ENCODE measurements around the gene PATJ.
"Not testable (repeated sequence)": the region's sequence is repeated elsewhere in the genome, so short reads cannot be mapped to it uniquely, and the experiment has no call there.

PATJ gene

GRCh38 chr1:61872206-61872605 is 129.9 kb downstream of the PATJ start:
- no peak for DNase-seq
- Mint-ChIP-seq H3K36me3 (ENCODE audit: low read depth) (peaks cover 14% of the 10 kb centered on the region), H3K4me3 (no peak overlapping the region), H3K4me1 (no peaks in the 10 kb centered on the region), H3K27me3 (no peaks in the 10 kb centered on the region), H3K27ac (no peak overlapping the region), H3K9me3 (no peaks in the 10 kb centered on the region)
- no peak for ATAC-seq

DNA sequence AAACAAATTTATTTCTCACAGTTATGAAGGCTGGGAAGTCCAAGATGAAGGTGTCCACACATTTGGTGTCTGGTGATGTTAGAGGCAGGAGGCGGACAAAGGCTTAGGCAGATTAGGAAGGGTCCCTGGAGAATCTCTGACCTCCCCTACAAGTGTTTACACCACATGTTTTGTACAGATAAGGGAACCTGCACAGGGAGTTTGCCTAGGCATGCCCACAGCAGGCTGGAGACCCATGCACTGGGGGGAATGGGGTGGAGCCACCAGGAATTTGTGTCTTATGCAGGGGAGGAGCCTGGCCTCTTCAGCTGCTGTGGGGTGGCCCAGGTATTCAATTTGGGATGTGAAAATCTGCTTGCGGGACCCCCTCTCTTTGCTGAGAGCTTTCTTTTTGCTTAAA is 131.3 kb downstream of the PATJ start:
- no peak overlapping the region for H3K27ac Mint-ChIP-seq
- no peaks in the 10 kb centered on the region for H3K4me1 Mint-ChIP-seq
- H3K36me3 Mint-ChIP-seq (ENCODE audit: low read depth), result peaks cover 18% of the 10 kb centered on the region
- ATAC-seq (no peak), DNase-seq (no peak)
- no peak overlapping the region for H3K4me3 Mint-ChIP-seq
- no peaks in the 10 kb centered on the region for H3K27me3 Mint-ChIP-seq
- H3K9me3 Mint-ChIP-seq, result no peaks in the 10 kb centered on the region

DNA sequence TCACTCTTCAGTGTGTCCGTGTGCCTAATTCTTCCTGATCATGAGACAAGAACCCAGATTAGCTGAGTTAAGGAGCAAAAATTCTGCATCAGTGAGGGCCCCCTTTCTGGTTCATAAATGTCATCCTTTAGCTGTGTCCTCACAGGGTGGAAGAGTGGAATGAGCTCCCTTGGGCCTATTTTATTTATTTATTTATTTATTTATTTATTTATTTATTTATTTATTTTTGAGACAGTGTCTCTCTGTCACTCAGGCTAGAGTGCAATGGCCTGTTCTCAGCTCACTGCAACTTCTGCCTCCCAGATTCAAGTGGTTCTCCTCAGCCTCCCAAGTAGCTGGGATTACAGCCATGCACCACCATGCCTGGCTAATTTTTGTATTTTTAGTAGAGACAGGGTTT is 131.7 kb downstream of the PATJ start:
- H3K36me3 Mint-ChIP-seq (ENCODE audit: low read depth), result peaks cover 15% of the 10 kb centered on the region
- H3K4me1 Mint-ChIP-seq, result no peaks in the 10 kb centered on the region
- H3K27me3 Mint-ChIP-seq, result no peaks in the 10 kb centered on the region
- DNase-seq (no peak), ATAC-seq (no peak)
- H3K27ac Mint-ChIP-seq, result no peak overlapping the region
- no peaks in the 10 kb centered on the region for H3K9me3 Mint-ChIP-seq
- H3K4me3 Mint-ChIP-seq, result no peak overlapping the region

DNA sequence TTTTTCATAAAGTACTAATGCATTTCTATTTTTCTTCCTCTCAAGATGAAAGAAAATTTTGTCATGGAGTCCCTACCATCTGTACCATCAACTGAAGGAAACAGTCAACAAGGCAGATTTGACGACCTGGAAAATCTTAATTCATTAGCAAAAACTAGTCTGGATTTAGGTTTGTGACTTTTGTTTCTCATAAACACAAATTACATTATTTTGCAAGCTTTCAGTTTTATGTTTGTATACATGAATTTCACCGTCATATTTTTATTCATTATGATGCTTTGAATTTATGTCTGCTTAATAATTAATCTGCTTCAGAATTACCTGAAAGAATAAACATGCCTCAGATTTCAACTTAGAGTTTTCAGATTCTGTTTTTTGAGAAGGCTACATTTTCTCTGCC is 132.9 kb downstream of the PATJ start:
- DNase-seq (no peak), ATAC-seq (no peak)
- no peak overlapping the region for H3K4me3 Mint-ChIP-seq
- no peaks in the 10 kb centered on the region for H3K27me3 Mint-ChIP-seq
- H3K9me3 Mint-ChIP-seq, result no peaks in the 10 kb centered on the region
- H3K4me1 Mint-ChIP-seq, result no peaks in the 10 kb centered on the region
- H3K27ac Mint-ChIP-seq, result no peak overlapping the region
- peaks cover 13% of the 10 kb centered on the region for H3K36me3 Mint-ChIP-seq (ENCODE audit: low read depth)

GRCh38 chr1:61879887-61880474 is 137.7 kb downstream of the PATJ start:
- H3K4me3 Mint-ChIP-seq, H3K9me3 Mint-ChIP-seq, H3K27ac Mint-ChIP-seq, DNase-seq, ATAC-seq, H3K27me3 Mint-ChIP-seq, H3K4me1 Mint-ChIP-seq: not testable (repeated sequence)
- peaks cover 25% of the 10 kb centered on the region for H3K36me3 Mint-ChIP-seq (ENCODE audit: low read depth)

DNA sequence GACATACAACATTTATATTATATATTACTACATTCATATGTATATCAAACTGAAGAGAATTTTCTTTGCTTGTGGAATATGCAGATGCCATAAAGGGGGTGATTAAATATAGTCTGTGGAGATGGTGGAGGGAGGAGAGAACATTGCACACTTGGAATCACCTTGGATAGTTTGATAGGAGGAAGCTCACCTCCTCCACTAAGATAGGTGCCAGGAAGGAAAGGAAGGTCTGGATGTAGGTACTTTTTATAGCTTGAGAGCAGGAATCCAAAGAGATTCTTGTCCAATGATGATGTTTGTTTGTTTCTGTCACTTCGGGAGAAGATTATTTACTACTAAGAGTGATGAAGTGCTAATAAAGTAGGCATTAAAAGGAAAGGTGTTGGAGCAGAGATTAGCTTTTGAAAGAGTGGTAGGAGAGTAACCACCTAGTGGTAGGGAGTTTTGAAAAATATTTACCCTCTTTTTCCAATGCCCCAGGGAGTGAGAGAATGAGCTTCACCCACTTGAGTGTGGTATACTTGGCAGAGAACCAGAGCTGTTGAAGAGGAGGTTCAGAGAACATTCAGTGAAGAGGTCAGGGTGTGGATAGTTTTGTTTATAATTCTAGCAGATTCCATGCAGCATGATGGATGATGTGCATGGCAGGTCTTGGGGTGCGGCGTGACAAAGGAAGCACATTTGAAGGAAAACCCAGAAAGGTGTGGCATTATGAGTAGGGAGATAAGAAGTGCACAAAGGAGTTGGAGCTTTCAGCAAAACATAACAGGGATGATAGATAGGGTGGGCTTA is 145.0 kb downstream of the PATJ start:
- no peaks in the 10 kb centered on the region for H3K4me1 Mint-ChIP-seq
- H3K27ac Mint-ChIP-seq, result no peak overlapping the region
- H3K9me3 Mint-ChIP-seq, result peaks cover 6% of the 10 kb centered on the region
- ATAC-seq (no peak), DNase-seq (no peak)
- peaks cover 22% of the 10 kb centered on the region for H3K36me3 Mint-ChIP-seq (ENCODE audit: low read depth)
- no peaks in the 10 kb centered on the region for H3K27me3 Mint-ChIP-seq
- H3K4me3 Mint-ChIP-seq, result no peak overlapping the region

DNA sequence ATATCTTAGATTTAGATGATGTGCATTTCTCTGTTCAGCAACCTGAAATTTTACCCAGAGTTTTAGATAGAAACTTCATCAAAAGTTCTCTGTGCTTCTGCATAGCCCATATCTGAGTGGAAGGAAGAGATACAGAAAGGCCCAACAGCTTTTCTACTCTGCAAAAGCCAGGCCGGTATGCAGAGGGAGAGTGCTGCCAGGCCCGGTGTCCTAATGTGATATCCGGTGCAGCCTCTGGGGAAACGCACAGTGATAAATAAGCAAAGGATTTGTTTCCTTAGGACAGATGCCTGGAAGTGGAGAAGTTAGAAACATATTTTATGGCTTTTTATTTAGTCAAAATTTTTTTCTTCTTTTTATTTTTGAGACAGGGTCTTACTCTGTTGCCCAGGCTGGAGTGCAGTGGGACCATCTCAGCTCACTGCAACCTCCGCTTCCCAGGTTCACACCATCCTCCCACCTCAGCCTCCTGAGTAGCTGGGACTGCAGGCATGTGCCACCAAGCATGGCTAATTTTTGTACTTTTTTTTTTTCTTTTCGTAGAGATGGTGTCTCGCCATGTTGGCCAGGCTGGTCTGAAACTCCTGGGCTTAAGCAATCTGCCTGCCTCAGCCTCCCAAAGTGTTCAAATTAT is 145.8 kb downstream of the PATJ start:
- Mint-ChIP-seq H3K4me3 (no peak overlapping the region), H3K4me1 (no peaks in the 10 kb centered on the region), H3K27ac (no peak overlapping the region), H3K9me3 (peaks cover 6% of the 10 kb centered on the region), H3K36me3 (ENCODE audit: low read depth) (peaks cover 16% of the 10 kb centered on the region), H3K27me3 (no peaks in the 10 kb centered on the region)
- ATAC-seq (no peak), DNase-seq (no peak)

DNA sequence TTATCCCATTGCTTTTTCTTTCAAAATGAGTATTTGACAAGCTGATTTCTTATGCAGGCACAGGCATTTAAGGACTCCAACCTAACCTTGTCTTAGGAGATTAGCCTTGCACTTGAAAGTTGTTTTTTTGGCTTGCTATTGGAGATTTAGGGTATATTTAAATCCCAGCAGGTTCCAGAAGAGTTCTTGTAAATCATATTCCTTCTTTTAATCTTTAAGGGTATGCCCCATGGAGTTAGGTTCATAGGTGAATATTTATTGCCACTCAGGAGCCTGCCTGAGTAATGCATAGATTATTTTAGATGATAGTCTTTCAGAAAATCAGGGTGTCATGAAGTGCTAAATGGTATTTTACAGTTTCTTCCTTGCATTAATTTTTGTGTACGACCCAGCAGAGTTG is 146.5 kb downstream of the PATJ start:
- Mint-ChIP-seq H3K36me3 (ENCODE audit: low read depth) (peaks cover 16% of the 10 kb centered on the region), H3K4me1 (no peaks in the 10 kb centered on the region), H3K27me3 (no peaks in the 10 kb centered on the region), H3K4me3 (no peak overlapping the region), H3K9me3 (peaks cover 6% of the 10 kb centered on the region), H3K27ac (no peak overlapping the region)
- ATAC-seq, result no peak
- DNase-seq, result no peak

- not testable (repeated sequence) for H3K27me3 Mint-ChIP-seq; H3K36me3 Mint-ChIP-seq (ENCODE audit: low read depth)
These were observed 148.2 kb downstream of the PATJ start for GRCh38 chr1:61890435-61890834.

GRCh38 chr1:61892977-61893376 is 150.7 kb downstream of the PATJ start:
- Mint-ChIP-seq H3K27ac (no peak overlapping the region), H3K9me3 (no peaks in the 10 kb centered on the region), H3K36me3 (ENCODE audit: low read depth) (peaks cover 5% of the 10 kb centered on the region), H3K4me3 (no peak overlapping the region), H3K27me3 (no peaks in the 10 kb centered on the region), H3K4me1 (no peaks in the 10 kb centered on the region)
- DNase-seq (no peak), ATAC-seq (no peak)

More at GRCh38 chr1:61890435-61890834, 148.2 kb downstream of the PATJ start:
- not testable (repeated sequence) for ATAC-seq, DNase-seq, H3K4me3 Mint-ChIP-seq, H3K27ac Mint-ChIP-seq, H3K9me3 Mint-ChIP-seq, H3K4me1 Mint-ChIP-seq

DNA sequence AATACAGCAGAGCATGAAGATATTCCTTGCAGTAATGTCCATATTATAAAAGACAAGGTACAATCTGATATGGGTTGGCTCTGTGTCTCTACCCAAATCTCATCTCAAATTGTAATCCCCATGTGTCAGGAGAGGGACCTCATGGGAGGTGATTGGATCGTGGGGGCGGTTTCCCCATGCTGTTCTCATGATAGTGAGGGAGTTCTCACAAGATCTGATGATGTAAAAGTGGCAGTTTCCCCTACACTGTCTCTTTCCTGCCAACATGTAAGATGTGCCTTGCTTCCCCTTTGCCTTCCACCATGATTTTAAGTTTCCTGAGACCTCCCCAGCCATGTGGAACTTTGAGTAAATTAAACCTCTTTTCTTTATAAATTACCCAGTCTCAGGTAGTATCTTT is 152.0 kb downstream of the PATJ start:
- not testable (repeated sequence) for H3K36me3 Mint-ChIP-seq (ENCODE audit: low read depth); H3K27ac Mint-ChIP-seq; H3K27me3 Mint-ChIP-seq; ATAC-seq; H3K4me1 Mint-ChIP-seq; H3K4me3 Mint-ChIP-seq; DNase-seq; H3K9me3 Mint-ChIP-seq

- Mint-ChIP-seq H3K4me1 (no peaks in the 10 kb centered on the region), H3K36me3 (ENCODE audit: low read depth) (peaks cover 8% of the 10 kb centered on the region)
- DNase-seq, result no peak
These were observed 152.9 kb downstream of the PATJ start for GRCh38 chr1:61895175-61895574.

GRCh38 chr1:61898658-61899057 is 156.4 kb downstream of the PATJ start:
- no peak for ATAC-seq
- Mint-ChIP-seq H3K36me3 (ENCODE audit: low read depth) (peaks cover 10% of the 10 kb centered on the region), H3K4me1 (no peaks in the 10 kb centered on the region), H3K27me3 (no peaks in the 10 kb centered on the region), H3K27ac (no peak overlapping the region), H3K9me3 (no peaks in the 10 kb centered on the region), H3K4me3 (no peak overlapping the region)
- DNase-seq, result no peak

More at GRCh38 chr1:61895175-61895574, 152.9 kb downstream of the PATJ start:
- H3K4me3 Mint-ChIP-seq, result no peak overlapping the region
- no peak overlapping the region for H3K27ac Mint-ChIP-seq
- no peak for ATAC-seq
- no peaks in the 10 kb centered on the region for H3K9me3 Mint-ChIP-seq
- H3K27me3 Mint-ChIP-seq, result no peaks in the 10 kb centered on the region

- no peaks in the 10 kb centered on the region for H3K9me3 Mint-ChIP-seq
- H3K27ac Mint-ChIP-seq, result no peak overlapping the region
- DNase-seq, result no peak
- no peaks in the 10 kb centered on the region for H3K27me3 Mint-ChIP-seq
- ATAC-seq, result no peak
- no peaks in the 10 kb centered on the region for H3K4me1 Mint-ChIP-seq
- peaks cover 11% of the 10 kb centered on the region for H3K36me3 Mint-ChIP-seq (ENCODE audit: low read depth)
- no peak overlapping the region for H3K4me3 Mint-ChIP-seq
These were observed 162.1 kb downstream of the PATJ start for GRCh38 chr1:61904354-61904753.

- no peak overlapping the region for H3K4me3 Mint-ChIP-seq
- H3K27ac Mint-ChIP-seq, result no peak overlapping the region
- DNase-seq (no peak), ATAC-seq (no peak)
- H3K9me3 Mint-ChIP-seq, result no peaks in the 10 kb centered on the region
- peaks cover 5% of the 10 kb centered on the region for H3K36me3 Mint-ChIP-seq (ENCODE audit: low read depth)
- no peaks in the 10 kb centered on the region for H3K4me1 Mint-ChIP-seq
- H3K27me3 Mint-ChIP-seq, result no peaks in the 10 kb centered on the region
These were observed 164.8 kb downstream of the PATJ start for GRCh38 chr1:61907102-61907501.
